Measurements from ENCODE around the gene SERPINB2. TPM values are rescaled to one million over a fixed set of nuclear protein-coding genes. Genes with fewer than 3 reads are reported as not detected.

The SERPINB2 gene, protein sequence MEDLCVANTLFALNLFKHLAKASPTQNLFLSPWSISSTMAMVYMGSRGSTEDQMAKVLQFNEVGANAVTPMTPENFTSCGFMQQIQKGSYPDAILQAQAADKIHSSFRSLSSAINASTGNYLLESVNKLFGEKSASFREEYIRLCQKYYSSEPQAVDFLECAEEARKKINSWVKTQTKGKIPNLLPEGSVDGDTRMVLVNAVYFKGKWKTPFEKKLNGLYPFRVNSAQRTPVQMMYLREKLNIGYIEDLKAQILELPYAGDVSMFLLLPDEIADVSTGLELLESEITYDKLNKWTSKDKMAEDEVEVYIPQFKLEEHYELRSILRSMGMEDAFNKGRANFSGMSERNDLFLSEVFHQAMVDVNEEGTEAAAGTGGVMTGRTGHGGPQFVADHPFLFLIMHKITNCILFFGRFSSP
- polyA plus RNA-seq (ENCODE audit: insufficient read length), result 0.85 TPM

DNA sequence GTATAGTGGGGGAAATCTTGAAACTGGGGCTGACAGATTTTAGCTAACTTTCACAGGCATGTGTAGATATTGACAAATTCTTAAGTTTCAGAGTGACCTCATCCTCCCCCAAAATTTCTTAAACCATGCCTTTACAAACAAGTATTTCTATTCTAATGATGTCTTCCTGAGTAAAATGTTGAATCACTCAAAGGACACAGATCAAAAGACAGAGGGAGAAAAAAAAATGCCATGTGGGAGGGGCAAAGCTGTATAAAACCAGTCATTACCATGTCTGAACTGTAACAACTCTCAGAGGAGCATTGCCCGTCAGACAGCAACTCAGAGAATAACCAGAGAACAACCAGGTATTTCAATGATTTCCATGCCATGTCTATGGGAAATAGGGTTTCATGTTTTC, at the start of gene SERPINB2:
SERPINB2 (plus strand) TSS at position 282 of the 400 bp plus-strand sequence. CDS start 3,740 bp downstream, outside the sequence.
- DNase-seq, result no peak

DNA sequence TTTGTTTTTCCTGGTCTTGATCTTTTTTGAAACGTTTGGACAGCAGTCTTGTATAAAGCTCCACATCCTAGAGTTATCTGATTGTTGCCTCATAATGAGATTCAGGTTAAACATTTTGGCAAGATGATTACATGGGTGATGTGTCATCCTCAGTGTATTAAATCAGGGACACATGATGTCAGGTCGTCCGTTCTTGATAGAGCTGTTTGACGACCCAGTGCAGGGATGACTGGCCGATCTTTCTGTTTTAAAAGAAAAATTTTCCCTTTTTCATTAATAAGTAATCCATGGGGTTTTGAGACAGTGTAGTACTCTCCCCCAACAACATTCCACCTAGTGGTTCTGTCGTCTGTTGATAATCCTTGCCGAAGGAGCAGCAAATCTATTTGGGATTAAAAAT, 44.5 kb upstream of the SERPINB2 start:
- DNase-seq, result no peak

DNA sequence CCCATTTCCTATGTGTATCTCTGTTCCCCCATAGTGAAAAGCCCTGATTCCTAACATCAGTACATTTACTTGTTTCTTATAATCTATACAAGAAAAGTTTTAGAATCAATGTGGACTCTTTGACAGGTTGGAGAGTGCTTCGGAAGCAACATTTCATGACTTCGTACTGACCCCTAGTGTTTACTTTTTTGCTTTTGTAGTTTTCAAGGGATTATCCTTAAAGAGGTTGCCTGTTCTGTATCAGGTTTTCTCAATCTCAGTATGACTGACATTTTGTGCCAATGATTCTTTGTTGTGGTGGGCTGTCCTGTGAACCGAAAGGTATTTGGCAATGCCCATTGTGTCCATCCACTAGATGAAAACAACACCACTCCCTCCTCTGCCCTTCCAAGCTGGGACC, 43.3 kb upstream of the SERPINB2 start:
- DNase-seq, result peak; percentile 14

GRCh38 chr18:63848159-63848558, 39.3 kb upstream of the SERPINB2 start:
- peak; percentile 17 for DNase-seq

DNA sequence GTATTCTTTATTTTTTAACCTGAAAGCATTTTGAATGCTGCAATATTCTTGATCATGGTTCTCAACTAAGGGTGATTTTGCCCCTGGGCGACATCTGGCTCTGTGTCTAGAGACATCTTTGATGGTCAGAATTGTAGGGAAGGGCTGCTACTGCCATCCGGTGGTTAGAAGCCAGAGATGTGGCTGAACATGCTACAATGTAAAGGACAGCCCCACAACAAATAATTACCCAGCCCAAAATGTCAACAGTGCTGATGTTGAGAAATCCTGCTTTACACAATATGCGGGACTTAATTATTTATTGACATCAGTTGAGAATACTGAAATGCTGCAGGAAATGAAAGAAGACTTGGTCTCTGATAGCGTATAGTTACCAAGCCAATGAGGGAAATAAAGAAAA, 37.5 kb upstream of the SERPINB2 start:
- no peak for DNase-seq

DNA sequence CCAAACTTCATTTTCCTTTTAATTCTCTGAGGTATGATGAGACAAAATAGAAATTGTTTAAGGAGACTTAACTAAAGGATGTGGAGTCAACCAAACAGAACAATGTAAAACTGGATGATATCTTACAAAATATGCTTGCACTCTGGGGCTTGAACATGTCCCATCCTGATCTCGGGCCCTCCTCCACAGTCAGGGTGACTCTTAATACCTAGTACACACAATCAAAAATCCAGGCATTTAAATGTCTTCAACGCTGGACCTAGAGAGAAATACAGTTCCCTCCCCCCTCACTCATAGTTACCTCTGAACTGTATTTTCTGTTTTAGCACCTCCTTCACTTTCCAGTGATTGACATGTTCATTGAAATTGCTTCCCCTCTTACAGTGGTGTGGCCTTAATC, 36.9 kb upstream of the SERPINB2 start:
- no peak for DNase-seq

DNA sequence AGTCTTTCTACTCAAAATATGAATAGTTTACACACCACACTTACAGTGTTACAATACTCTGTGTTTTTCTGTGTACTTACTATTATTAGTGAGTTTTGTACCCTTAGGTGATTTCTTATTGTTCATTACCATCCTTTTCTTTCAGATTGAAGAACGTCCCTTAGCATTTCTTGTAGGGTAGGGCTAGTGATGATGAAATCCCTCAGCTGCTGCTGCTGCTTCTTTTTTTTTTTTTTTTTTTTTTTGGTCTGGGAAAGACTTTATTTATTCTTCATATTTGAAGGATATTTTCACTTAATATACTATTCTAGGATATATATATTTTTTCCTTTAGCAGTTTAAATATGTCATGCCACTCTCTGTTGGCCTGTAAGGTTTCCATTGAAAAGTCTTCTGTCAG, 29.0 kb upstream of the SERPINB2 start:
- DNase-seq, result no peak

DNA sequence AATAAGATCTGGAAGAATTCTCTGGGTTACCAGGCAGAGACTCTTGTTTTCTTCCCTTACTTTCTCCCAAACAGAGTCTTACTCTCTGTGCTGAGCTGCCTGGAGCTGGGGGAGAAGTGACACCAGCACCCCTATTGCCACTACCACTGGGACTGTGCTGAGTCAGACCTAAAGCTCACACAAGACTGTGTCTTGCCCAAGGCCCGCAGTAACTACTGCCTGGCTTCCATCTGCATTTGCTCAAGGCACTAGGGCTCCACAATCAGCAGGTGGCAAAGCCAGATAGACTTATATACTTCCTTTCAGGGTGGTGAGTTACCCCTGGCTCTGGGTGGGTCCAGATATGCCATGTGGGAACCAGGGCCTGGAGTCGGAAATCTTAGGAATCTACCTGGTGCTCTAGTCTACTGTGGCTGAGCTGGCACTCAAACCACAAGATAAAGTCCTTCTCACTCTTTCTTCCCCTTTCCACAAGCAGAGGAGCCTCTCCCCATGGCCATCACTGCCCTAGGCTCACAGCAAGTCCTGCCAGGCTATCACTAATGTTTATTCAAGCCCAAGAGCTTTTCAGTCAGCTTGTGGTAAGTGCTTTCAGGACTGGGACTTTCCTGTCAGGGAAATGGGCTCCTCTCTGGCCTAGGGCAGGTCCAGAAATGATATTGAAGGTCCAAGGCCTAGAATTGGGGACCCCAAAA, 27.6 kb upstream of the SERPINB2 start:
- no peak for DNase-seq

GRCh38 chr18:63860531-63860930, 27.0 kb upstream of the SERPINB2 start:
- no peak for DNase-seq

DNA sequence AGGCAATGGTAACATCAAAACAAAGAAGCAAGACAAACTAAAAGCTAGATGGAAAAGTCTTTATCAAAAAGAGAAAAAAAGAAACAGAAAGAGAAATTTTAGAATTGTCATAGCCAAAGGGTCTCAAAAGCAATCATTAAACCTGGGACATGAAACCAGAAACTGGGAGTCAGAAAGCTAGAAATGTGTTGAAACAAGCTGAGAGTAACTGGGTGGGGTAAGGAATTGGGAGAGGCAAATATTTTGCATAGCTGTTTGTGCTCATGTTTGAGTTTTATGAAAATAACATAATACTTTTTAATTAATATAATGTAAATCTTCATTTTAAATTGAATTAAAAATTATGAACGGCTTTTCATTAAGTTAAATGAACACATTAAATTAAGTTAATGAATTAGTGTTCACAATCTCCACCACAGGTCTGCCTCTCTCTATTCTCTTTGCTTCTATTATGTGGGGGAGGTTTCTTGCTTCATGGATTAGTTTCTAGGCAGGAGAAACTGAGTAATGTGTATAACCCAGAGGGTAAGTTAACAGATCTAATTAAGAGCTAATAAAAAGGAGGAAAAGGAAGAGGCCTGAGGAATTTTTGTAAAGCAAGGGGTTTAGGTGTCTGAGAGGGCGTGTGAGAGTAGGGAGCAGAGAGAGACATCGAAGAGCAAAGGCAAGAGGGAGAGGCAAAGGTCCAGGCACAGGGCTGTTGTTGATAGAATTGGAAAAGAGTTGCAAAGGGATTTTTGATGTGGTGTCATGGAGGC, 20.0 kb upstream of the SERPINB2 start:
- no peak for DNase-seq

- DNase-seq, result no peak
Observed at GRCh38 chr18:63868546-63868945, 19.0 kb upstream of the SERPINB2 start.

DNA sequence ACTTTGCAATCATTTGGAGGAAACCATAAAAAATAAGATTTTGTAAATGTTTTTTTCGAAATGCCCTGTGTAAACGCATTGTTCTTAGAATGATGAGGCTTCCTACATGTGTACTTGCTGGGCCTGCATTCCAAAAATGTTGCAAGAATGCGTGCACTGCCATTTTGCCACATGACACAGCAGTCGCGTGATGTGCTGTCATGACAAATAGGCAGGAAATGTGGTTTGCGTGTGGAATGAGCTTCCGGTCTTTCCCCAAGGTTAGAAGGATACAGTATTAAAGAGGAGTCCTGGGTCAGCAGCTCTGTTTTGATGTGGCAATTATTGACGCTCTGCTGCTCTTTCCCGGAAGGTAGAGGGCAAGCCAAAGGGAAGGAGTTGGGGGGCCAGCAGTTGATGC, 18.1 kb upstream of the SERPINB2 start:
- no peak for DNase-seq

DNA sequence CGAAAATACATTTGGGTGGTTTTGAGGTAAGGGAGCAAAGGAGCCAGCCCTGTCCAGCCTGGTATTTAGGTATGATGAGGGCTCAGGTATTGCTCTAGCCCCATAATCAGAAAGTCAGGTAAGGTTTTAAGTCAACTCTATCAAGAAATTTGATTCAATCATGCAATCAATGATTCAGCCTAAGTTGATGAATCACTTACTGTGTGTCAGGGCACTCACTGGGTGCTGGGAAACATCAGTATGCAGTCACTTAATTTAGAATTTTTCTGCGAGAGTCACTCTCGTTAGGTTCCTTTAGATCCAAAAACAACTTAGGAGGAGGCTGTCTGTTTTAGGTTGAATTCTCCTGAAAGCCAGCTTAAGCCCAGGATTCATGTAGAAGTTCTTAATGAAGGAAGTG, 17.7 kb upstream of the SERPINB2 start:
- no peak for DNase-seq

GRCh38 chr18:63871836-63872235, 15.7 kb upstream of the SERPINB2 start:
- no peak for DNase-seq

- DNase-seq, result no peak
Observed at GRCh38 chr18:63872586-63872985, 14.9 kb upstream of the SERPINB2 start.

- no peak for DNase-seq
Observed at GRCh38 chr18:63878343-63878742, 9.2 kb upstream of the SERPINB2 start.

GRCh38 chr18:63878925-63879324, 8.6 kb upstream of the SERPINB2 start:
- no peak for DNase-seq

GRCh38 chr18:63879709-63880108, 7.8 kb upstream of the SERPINB2 start:
- DNase-seq, result no peak

- DNase-seq, result no peak
Observed at GRCh38 chr18:63881851-63882250, 5.7 kb upstream of the SERPINB2 start.

- no peak for DNase-seq
Observed at GRCh38 chr18:63882333-63883141, 5.0 kb upstream of the SERPINB2 start.

DNA sequence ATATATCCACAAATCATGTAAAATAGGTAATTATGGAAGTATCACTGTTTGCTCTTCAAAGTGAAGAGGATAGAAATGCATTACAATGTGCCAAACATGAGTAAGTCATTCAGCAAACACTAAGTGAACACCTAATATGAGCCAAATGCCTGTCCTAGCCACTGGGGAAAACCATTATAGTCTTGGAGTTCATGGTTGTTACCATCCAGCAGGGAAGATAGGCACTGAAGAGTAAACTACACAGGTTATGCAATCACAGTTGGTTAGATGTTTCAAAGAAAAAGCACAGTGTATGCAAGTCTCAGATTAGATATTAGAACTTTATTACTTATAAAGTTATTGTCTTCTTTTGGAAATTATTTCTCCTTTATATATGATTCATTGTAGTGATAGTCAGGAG, 3.9 kb upstream of the SERPINB2 start:
- no peak for DNase-seq

DNA sequence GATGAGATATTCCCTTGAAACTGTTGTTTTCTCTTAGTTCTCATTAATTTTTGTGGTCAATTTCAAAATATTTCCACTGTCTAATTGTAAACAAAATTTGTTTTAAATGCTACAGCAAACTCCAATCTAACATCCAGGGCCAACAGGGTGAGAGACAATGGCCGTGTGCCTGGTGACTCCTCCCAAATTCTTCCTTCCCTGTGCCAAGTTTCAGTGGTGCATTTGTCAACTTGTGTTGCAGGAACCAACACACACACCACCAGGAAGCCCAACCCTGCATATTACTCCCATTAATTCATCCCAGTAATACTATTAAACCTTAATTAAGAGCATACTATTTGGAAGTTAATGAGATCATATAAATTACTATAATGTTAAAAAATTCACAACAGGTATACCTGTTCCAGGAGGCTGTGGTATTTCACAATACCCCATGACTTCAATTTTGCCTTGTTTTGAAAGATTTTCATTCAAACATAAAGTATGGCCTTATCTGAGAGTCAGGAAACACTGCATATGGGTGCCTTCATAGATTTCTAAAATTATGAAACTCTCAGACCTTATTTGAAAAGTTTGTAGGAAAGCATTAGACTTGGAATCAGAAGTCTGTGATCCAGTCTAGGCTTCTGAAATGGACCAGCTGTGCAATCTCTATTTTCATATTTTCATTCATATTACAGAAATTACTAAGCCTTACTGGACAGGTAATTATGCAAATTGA, 1.1 kb downstream of the SERPINB2 start:
- no peak for DNase-seq

All from hindlimb muscle (tissue), 1 donor.